Measurements from ENCODE around the gene GIT2.

- TF ChIP-seq CTCF (IDR thresholded peaks at IDR 0.05) (no peak), POLR2AphosphoS5 (IDR thresholded peaks at IDR 0.05; ENCODE audit: insufficient read depth in 1 of 2, low read depth in 1 of 2) (no peak)
These were observed 27.2 kb upstream of the GIT2 start for GRCh38 chr12:110023059-110023980.
